Measurements from ENCODE around the gene LARP4B. TPM values are rescaled to one million over a fixed set of nuclear protein-coding genes. Genes with fewer than 3 reads are reported as not detected.

Gene LARP4B
- total and polyA plus RNA-seq, 4 donors, result 5.5 to 20.4 (median 12.1) TPM

- WGBS, result 66% methylated on average over 11 of the region's 11 CpGs
- H3K27ac ChIP-seq (ENCODE audit: low read depth in 1 of 2, low read length in 2 of 2), result no peak overlapping the region
- no peaks in the 10 kb centered on the region for H3K27me3 ChIP-seq (ENCODE audit: control insufficient read depth in 4 of 4, insufficient read depth in 4 of 4, low read length in 3 of 4)
- H3K36me3 ChIP-seq (ENCODE audit: control insufficient read depth in 4 of 4, insufficient read depth in 3 of 4, low read depth in 1 of 4, low read length in 3 of 4), result peaks cover 1 to 21% (median 6%) of the 10 kb centered on the region in 4 donors
- no peaks in the 10 kb centered on the region for H3K9me3 ChIP-seq (ENCODE audit: control insufficient read depth in 4 of 4, low read length in 3 of 4)
- no peak overlapping the region for H3K4me3 ChIP-seq (ENCODE audit: low read depth in 1 of 3, low read length in 3 of 3)
- peaks cover 0 to 5% (median under 1%) of the 10 kb centered on the region in 4 donors for H3K4me1 ChIP-seq (ENCODE audit: control insufficient read depth in 4 of 4, insufficient read depth in 4 of 4, low read length in 3 of 4)
- no peak for DNase-seq (ENCODE audit: low spot score)
- TF ChIP-seq EGR1 (IDR thresholded peaks at IDR 0.05; ENCODE audit: low read depth in 2 of 2) (no peak), GABPA (IDR thresholded peaks at IDR 0.05 in 1 of 2, conservative IDR thresholded peaks at IDR 0.05 in 1 of 2) (no peak), FOXA2 (IDR thresholded peaks at IDR 0.05) (no peak), NR2F2 (IDR thresholded peaks at IDR 0.05) (no peak), SP1 (IDR thresholded peaks at IDR 0.05) (no peak), HNF4A (conservative IDR thresholded peaks at IDR 0.05) (no peak), MAX (IDR thresholded peaks at IDR 0.05) (no peak), TAF1 (conservative IDR thresholded peaks at IDR 0.05) (no peak), ATF3 (IDR thresholded peaks at IDR 0.05) (no peak), JUND (IDR thresholded peaks at IDR 0.05) (no peak), YY1 (IDR thresholded peaks at IDR 0.05) (no peak), ZBTB33 (IDR thresholded peaks at IDR 0.05) (no peak), RAD21 (IDR thresholded peaks at IDR 0.05) (no peak), RXRA (IDR thresholded peaks at IDR 0.05) (no peak), FOXA1 (IDR thresholded peaks at IDR 0.05) (no peak), HNF4G (IDR thresholded peaks at IDR 0.05) (no peak)
- TF ChIP-seq, protein P1, sequence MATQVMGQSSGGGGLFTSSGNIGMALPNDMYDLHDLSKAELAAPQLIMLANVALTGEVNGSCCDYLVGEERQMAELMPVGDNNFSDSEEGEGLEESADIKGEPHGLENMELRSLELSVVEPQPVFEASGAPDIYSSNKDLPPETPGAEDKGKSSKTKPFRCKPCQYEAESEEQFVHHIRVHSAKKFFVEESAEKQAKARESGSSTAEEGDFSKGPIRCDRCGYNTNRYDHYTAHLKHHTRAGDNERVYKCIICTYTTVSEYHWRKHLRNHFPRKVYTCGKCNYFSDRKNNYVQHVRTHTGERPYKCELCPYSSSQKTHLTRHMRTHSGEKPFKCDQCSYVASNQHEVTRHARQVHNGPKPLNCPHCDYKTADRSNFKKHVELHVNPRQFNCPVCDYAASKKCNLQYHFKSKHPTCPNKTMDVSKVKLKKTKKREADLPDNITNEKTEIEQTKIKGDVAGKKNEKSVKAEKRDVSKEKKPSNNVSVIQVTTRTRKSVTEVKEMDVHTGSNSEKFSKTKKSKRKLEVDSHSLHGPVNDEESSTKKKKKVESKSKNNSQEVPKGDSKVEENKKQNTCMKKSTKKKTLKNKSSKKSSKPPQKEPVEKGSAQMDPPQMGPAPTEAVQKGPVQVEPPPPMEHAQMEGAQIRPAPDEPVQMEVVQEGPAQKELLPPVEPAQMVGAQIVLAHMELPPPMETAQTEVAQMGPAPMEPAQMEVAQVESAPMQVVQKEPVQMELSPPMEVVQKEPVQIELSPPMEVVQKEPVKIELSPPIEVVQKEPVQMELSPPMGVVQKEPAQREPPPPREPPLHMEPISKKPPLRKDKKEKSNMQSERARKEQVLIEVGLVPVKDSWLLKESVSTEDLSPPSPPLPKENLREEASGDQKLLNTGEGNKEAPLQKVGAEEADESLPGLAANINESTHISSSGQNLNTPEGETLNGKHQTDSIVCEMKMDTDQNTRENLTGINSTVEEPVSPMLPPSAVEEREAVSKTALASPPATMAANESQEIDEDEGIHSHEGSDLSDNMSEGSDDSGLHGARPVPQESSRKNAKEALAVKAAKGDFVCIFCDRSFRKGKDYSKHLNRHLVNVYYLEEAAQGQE (IDR thresholded peaks at IDR 0.05), result no peak
- TF ChIP-seq, protein P2, sequence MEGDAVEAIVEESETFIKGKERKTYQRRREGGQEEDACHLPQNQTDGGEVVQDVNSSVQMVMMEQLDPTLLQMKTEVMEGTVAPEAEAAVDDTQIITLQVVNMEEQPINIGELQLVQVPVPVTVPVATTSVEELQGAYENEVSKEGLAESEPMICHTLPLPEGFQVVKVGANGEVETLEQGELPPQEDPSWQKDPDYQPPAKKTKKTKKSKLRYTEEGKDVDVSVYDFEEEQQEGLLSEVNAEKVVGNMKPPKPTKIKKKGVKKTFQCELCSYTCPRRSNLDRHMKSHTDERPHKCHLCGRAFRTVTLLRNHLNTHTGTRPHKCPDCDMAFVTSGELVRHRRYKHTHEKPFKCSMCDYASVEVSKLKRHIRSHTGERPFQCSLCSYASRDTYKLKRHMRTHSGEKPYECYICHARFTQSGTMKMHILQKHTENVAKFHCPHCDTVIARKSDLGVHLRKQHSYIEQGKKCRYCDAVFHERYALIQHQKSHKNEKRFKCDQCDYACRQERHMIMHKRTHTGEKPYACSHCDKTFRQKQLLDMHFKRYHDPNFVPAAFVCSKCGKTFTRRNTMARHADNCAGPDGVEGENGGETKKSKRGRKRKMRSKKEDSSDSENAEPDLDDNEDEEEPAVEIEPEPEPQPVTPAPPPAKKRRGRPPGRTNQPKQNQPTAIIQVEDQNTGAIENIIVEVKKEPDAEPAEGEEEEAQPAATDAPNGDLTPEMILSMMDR (IDR thresholded peaks at IDR 0.05; ENCODE audit: low read depth, low read length, missing input control), result no peak
- H3K9ac ChIP-seq (ENCODE audit: low read depth in 1 of 2, low read length in 2 of 2), result no peak overlapping the region
Measured at GRCh38 chr10:856416-857157, 74.9 kb downstream of the LARP4B start.
